ENCODE measurements around the gene ALB. TPM values are rescaled to one million over a fixed set of nuclear protein-coding genes. Genes with fewer than 3 reads are reported as not detected.

Gene ALB
- total RNA-seq, 1 experiment from 2014 or later, result not detected

- intact Hi-C loops (cut with micrococcal nuclease; ENCODE audit: unreplicated experiment), result no loop called here
- no peak overlapping the region for H3K4me3 Mint-ChIP-seq (ENCODE audit: low read depth, unreplicated experiment)
- TF ChIP-seq, protein P1, sequence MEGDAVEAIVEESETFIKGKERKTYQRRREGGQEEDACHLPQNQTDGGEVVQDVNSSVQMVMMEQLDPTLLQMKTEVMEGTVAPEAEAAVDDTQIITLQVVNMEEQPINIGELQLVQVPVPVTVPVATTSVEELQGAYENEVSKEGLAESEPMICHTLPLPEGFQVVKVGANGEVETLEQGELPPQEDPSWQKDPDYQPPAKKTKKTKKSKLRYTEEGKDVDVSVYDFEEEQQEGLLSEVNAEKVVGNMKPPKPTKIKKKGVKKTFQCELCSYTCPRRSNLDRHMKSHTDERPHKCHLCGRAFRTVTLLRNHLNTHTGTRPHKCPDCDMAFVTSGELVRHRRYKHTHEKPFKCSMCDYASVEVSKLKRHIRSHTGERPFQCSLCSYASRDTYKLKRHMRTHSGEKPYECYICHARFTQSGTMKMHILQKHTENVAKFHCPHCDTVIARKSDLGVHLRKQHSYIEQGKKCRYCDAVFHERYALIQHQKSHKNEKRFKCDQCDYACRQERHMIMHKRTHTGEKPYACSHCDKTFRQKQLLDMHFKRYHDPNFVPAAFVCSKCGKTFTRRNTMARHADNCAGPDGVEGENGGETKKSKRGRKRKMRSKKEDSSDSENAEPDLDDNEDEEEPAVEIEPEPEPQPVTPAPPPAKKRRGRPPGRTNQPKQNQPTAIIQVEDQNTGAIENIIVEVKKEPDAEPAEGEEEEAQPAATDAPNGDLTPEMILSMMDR (IDR thresholded peaks at IDR 0.05; ENCODE audit: unreplicated experiment), result no peak
- no peaks in the 10 kb centered on the region for H3K36me3 Mint-ChIP-seq (ENCODE audit: insufficient read depth, unreplicated experiment)
- H3K9me3 Mint-ChIP-seq (ENCODE audit: low read depth, unreplicated experiment), result no peaks in the 10 kb centered on the region
- no peaks in the 10 kb centered on the region for H3K4me1 Mint-ChIP-seq (ENCODE audit: low read depth, unreplicated experiment)
- H3K27me3 Mint-ChIP-seq (ENCODE audit: unreplicated experiment), result no peaks in the 10 kb centered on the region
- no TSS peak for BruUV-seq (replicated peaks)
- H3K27ac Mint-ChIP-seq (ENCODE audit: unreplicated experiment), result no peak overlapping the region
- DNase-seq, result no peak
- CTCF ChIA-PET, result no interaction called here
Observed at GRCh38 chr4:73413294-73413755, 9.2 kb downstream of the ALB start.

- H3K4me3 Mint-ChIP-seq (ENCODE audit: low read depth, unreplicated experiment), result no peak overlapping the region
- no peak overlapping the region for H3K27ac Mint-ChIP-seq (ENCODE audit: unreplicated experiment)
- TF ChIP-seq, protein P1 (IDR thresholded peaks at IDR 0.05; ENCODE audit: unreplicated experiment), result no peak
- H3K4me1 Mint-ChIP-seq (ENCODE audit: low read depth, unreplicated experiment), result no peaks in the 10 kb centered on the region
- no peaks in the 10 kb centered on the region for H3K36me3 Mint-ChIP-seq (ENCODE audit: insufficient read depth, unreplicated experiment)
- DNase-seq, result no peak
- no TSS peak for BruUV-seq (replicated peaks)
- CTCF ChIA-PET, result no interaction called here
- intact Hi-C loops (cut with micrococcal nuclease; ENCODE audit: unreplicated experiment), result no loop called here
- H3K9me3 Mint-ChIP-seq (ENCODE audit: low read depth, unreplicated experiment), result no peaks in the 10 kb centered on the region
- H3K27me3 Mint-ChIP-seq (ENCODE audit: unreplicated experiment), result no peaks in the 10 kb centered on the region
Observed at GRCh38 chr4:73414936-73415271, 10.8 kb downstream of the ALB start.

DNA sequence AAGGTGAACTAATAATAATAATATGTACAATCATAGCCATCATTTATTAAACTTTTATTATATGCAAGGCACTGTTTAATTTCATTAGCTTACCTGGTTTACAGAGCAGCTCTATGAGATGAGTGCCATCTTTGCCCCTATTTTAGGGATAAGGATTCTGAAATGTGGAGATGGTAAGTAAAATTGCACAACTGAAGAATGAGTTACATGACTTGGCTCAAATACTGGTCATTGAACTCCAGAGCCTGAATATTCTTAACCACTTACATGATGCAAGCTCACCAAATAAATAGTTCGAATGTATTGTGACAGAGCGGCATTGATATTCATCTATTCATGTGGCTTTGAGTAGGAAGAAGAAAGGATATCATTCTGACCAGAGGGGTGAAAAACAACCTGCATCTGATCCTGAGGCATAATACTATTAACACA is 11.7 kb downstream of the ALB start:
- CTCF ChIA-PET, result no interaction called here
- Mint-ChIP-seq H3K4me3 (ENCODE audit: low read depth, unreplicated experiment) (no peak overlapping the region), H3K36me3 (ENCODE audit: insufficient read depth, unreplicated experiment) (no peaks in the 10 kb centered on the region), H3K27me3 (ENCODE audit: unreplicated experiment) (no peaks in the 10 kb centered on the region), H3K9me3 (ENCODE audit: low read depth, unreplicated experiment) (no peaks in the 10 kb centered on the region), H3K27ac (ENCODE audit: unreplicated experiment) (no peak overlapping the region), H3K4me1 (ENCODE audit: low read depth, unreplicated experiment) (no peaks in the 10 kb centered on the region)
- no TSS peak for BruUV-seq (replicated peaks)
- no peak for DNase-seq
- TF ChIP-seq, protein P1 (IDR thresholded peaks at IDR 0.05; ENCODE audit: unreplicated experiment), result no peak
- intact Hi-C loops (cut with micrococcal nuclease; ENCODE audit: unreplicated experiment), result no loop called here

DNA sequence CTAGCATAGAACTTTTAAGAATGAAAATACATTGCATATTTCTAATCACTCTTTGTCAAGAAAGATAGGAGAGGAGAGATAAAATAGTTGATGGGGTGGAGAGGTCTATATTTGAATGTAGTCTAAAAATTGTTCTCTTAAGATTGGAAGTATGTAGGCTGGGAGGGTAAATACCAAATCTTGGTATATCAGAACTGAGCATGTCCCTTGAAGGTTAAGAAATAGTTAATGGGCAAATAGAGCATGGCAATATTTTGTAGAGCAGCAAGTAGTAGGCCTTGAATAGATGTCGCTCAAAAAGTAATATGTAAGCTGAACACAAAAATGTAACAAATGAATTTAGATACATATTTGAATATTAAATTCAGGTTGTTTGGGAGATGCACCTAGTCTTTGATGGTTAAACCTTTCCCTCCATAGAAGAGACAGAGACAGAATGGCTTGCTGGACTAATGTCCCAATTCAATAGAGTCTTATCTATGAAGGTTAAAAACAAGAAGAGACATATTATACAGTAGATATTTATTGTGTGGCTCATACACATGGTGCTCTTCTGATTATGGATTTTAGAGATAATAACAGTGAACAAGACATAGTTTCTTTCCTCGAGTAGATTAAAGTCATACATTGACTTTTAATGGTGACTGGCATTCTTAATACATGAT is 12.5 kb downstream of the ALB start:
- CTCF ChIA-PET, result no interaction called here
- Mint-ChIP-seq H3K36me3 (ENCODE audit: insufficient read depth, unreplicated experiment) (no peaks in the 10 kb centered on the region), H3K27ac (ENCODE audit: unreplicated experiment) (no peak overlapping the region), H3K4me3 (ENCODE audit: low read depth, unreplicated experiment) (no peak overlapping the region), H3K4me1 (ENCODE audit: low read depth, unreplicated experiment) (no peaks in the 10 kb centered on the region), H3K27me3 (ENCODE audit: unreplicated experiment) (no peaks in the 10 kb centered on the region), H3K9me3 (ENCODE audit: low read depth, unreplicated experiment) (no peaks in the 10 kb centered on the region)
- intact Hi-C loops (cut with micrococcal nuclease; ENCODE audit: unreplicated experiment), result no loop called here
- TF ChIP-seq, protein P1 (IDR thresholded peaks at IDR 0.05; ENCODE audit: unreplicated experiment), result no peak
- DNase-seq, result no peak
- BruUV-seq (replicated peaks), result no TSS peak

Data from Calu3 (cell line).